Activated T-cell treated with anti-CD3 and anti-CD28 coated beads, Interleukin-2, amount 50 U/mL, for 24 hours (primary cell): Measurements from ENCODE around the gene SIGMAR1.
"Not testable (repeated sequence)": the region's sequence is repeated elsewhere in the genome, so short reads cannot be mapped to it uniquely, and the experiment has no call there.

ENCODE experiments used
- DNase-seq: peaks from one replicate; pipeline ENCODE4 v3.0.0-alpha.2; 2020
- H3K27ac Mint-ChIP-seq: 2 replicates; pipeline ENCODE4 v1.8.0; 2020; ENCODE audit warnings: mild to moderate bottlenecking, mixed read lengths
- H3K27me3 Mint-ChIP-seq: 2 replicates; pipeline ENCODE4 v1.8.0; 2020; ENCODE audit warnings: mixed read lengths
- H3K36me3 Mint-ChIP-seq: 2 replicates; pipeline ENCODE4 v1.8.0; 2020; ENCODE audit warnings: low read depth, mixed read lengths
- H3K4me1 Mint-ChIP-seq: 2 replicates; pipeline ENCODE4 v1.8.0; 2020; ENCODE audit warnings: low read depth, mixed read lengths
- H3K4me3 Mint-ChIP-seq: 2 replicates; pipeline ENCODE4 v1.8.0; 2020; ENCODE audit warnings: mild to moderate bottlenecking, moderate library complexity, mixed read lengths
- H3K9me3 Mint-ChIP-seq: 2 replicates; pipeline ENCODE4 v1.8.0; 2020; ENCODE audit warnings: mixed read lengths

The SIGMAR1 gene

GRCh38 chr9:34648673-34649072 is 11.1 kb upstream of the SIGMAR1 start:
- no peak for DNase-seq
- peaks cover 44% of the 10 kb centered on the region for H3K4me1 Mint-ChIP-seq
- peaks cover 54% of the 10 kb centered on the region for H3K36me3 Mint-ChIP-seq
- peak overlapping the region; percentile 92 for H3K4me3 Mint-ChIP-seq
- peak overlapping the region; percentile 28 for H3K27ac Mint-ChIP-seq
- H3K27me3 Mint-ChIP-seq = no peaks in the 10 kb centered on the region
- H3K9me3 Mint-ChIP-seq = no peaks in the 10 kb centered on the region

GRCh38 chr9:34647651-34648050 is 10.1 kb upstream of the SIGMAR1 start:
- Mint-ChIP-seq H3K9me3 (no peaks in the 10 kb centered on the region), H3K27me3 (no peaks in the 10 kb centered on the region), H3K4me1 (peaks cover 38% of the 10 kb centered on the region), H3K4me3 (peak overlapping the region; percentile 92), H3K27ac (peak overlapping the region; percentile 94), H3K36me3 (peaks cover 54% of the 10 kb centered on the region)
- no peak for DNase-seq

- Mint-ChIP-seq H3K4me3 (peak overlapping the region; percentile 92), H3K4me1 (peaks cover 32% of the 10 kb centered on the region), H3K9me3 (no peaks in the 10 kb centered on the region), H3K36me3 (peaks cover 54% of the 10 kb centered on the region), H3K27ac (peak overlapping the region; percentile 94), H3K27me3 (no peaks in the 10 kb centered on the region)
- DNase-seq = no peak
Measured at GRCh38 chr9:34647084-34647403, 9.5 kb upstream of the SIGMAR1 start.

GRCh38 chr9:34646211-34647083 is 8.9 kb upstream of the SIGMAR1 start, which contains the start of gene GALT:
Gene GALT, plus strand, starts transcription at chr9:34646675. Its CDS starts 30 bp downstream, at chr9:34646705.
- peaks cover 51% of the 10 kb centered on the region for H3K36me3 Mint-ChIP-seq
- no peaks in the 10 kb centered on the region for H3K27me3 Mint-ChIP-seq
- DNase-seq = peak; percentile 99
- peaks cover 29% of the 10 kb centered on the region for H3K4me1 Mint-ChIP-seq
- peak within 1 kb of the TSS; percentile 92 for H3K4me3 Mint-ChIP-seq
- H3K27ac Mint-ChIP-seq = peak within 1 kb of the TSS; percentile 94
- H3K9me3 Mint-ChIP-seq = no peaks in the 10 kb centered on the region

GRCh38 chr9:34644766-34645314 is 7.3 kb upstream of the SIGMAR1 start:
- H3K36me3 Mint-ChIP-seq = peaks cover 35% of the 10 kb centered on the region
- H3K4me3 Mint-ChIP-seq = no peak overlapping the region
- H3K27me3 Mint-ChIP-seq = no peaks in the 10 kb centered on the region
- DNase-seq = no peak
- peaks cover 30% of the 10 kb centered on the region for H3K4me1 Mint-ChIP-seq
- no peaks in the 10 kb centered on the region for H3K9me3 Mint-ChIP-seq
- no peak overlapping the region for H3K27ac Mint-ChIP-seq

GRCh38 chr9:34642679-34643078 is 5.1 kb upstream of the SIGMAR1 start:
- peaks cover 18% of the 10 kb centered on the region for H3K36me3 Mint-ChIP-seq
- H3K27me3 Mint-ChIP-seq = no peaks in the 10 kb centered on the region
- H3K9me3 Mint-ChIP-seq = no peaks in the 10 kb centered on the region
- H3K4me1 Mint-ChIP-seq = peaks cover 29% of the 10 kb centered on the region
- H3K27ac Mint-ChIP-seq = no peak overlapping the region
- no peak overlapping the region for H3K4me3 Mint-ChIP-seq
- no peak for DNase-seq

GRCh38 chr9:34639322-34639721 is 1.7 kb upstream of the SIGMAR1 start:
- not testable (repeated sequence) for DNase-seq, H3K9me3 Mint-ChIP-seq, H3K27ac Mint-ChIP-seq, H3K27me3 Mint-ChIP-seq, H3K4me3 Mint-ChIP-seq
- Mint-ChIP-seq H3K36me3 (peaks cover 32% of the 10 kb centered on the region), H3K4me1 (peaks cover 40% of the 10 kb centered on the region)

GRCh38 chr9:34638138-34638445 is 505 bp upstream of the SIGMAR1 start:
- H3K27ac Mint-ChIP-seq = peak overlapping the region; percentile 93
- no peaks in the 10 kb centered on the region for H3K9me3 Mint-ChIP-seq
- no peaks in the 10 kb centered on the region for H3K27me3 Mint-ChIP-seq
- H3K36me3 Mint-ChIP-seq = peaks cover 37% of the 10 kb centered on the region
- peak overlapping the region; percentile 97 for H3K4me3 Mint-ChIP-seq
- no peak for DNase-seq
- peaks cover 46% of the 10 kb centered on the region for H3K4me1 Mint-ChIP-seq

GRCh38 chr9:34636791-34637355 is 714 bp downstream of the SIGMAR1 start:
- H3K27ac Mint-ChIP-seq = peak overlapping the region; percentile 93
- H3K4me3 Mint-ChIP-seq = peak overlapping the region; percentile 97
- H3K4me1 Mint-ChIP-seq = peaks cover 46% of the 10 kb centered on the region

GRCh38 chr9:34635556-34635955 is 2.0 kb downstream of the SIGMAR1 start:
- peak overlapping the region; percentile 97 for H3K4me3 Mint-ChIP-seq
- H3K27ac Mint-ChIP-seq = peak overlapping the region; percentile 76
- peaks cover 43% of the 10 kb centered on the region for H3K4me1 Mint-ChIP-seq
- peaks cover 37% of the 10 kb centered on the region for H3K36me3 Mint-ChIP-seq
- peaks cover 1% of the 10 kb centered on the region for H3K27me3 Mint-ChIP-seq
- no peaks in the 10 kb centered on the region for H3K9me3 Mint-ChIP-seq
- DNase-seq = no peak

More at GRCh38 chr9:34636791-34637355, 714 bp downstream of the SIGMAR1 start:
- Mint-ChIP-seq H3K27me3 (no peaks in the 10 kb centered on the region), H3K36me3 (peaks cover 37% of the 10 kb centered on the region), H3K9me3 (no peaks in the 10 kb centered on the region)
- DNase-seq = peak; percentile 68

GRCh38 chr9:34634551-34635248 is 2.9 kb downstream of the SIGMAR1 start:
- H3K36me3 Mint-ChIP-seq = peaks cover 37% of the 10 kb centered on the region
- peak overlapping the region; percentile 7 for H3K27ac Mint-ChIP-seq
- peak overlapping the region; percentile 97 for H3K4me3 Mint-ChIP-seq
- H3K9me3 Mint-ChIP-seq = no peaks in the 10 kb centered on the region
- peaks cover 43% of the 10 kb centered on the region for H3K4me1 Mint-ChIP-seq
- no peak for DNase-seq
- H3K27me3 Mint-ChIP-seq = peaks cover 10% of the 10 kb centered on the region

GRCh38 chr9:34633851-34634550 is 3.6 kb downstream of the SIGMAR1 start:
- DNase-seq = peak; percentile 80
- Mint-ChIP-seq H3K27me3 (peaks cover 17% of the 10 kb centered on the region), H3K36me3 (peaks cover 37% of the 10 kb centered on the region), H3K4me3 (no peak overlapping the region), H3K9me3 (no peaks in the 10 kb centered on the region), H3K4me1 (peaks cover 49% of the 10 kb centered on the region), H3K27ac (peak overlapping the region; percentile 6)

GRCh38 chr9:34633166-34633565 is 4.4 kb downstream of the SIGMAR1 start:
- Mint-ChIP-seq H3K27me3 (peaks cover 22% of the 10 kb centered on the region), H3K36me3 (peaks cover 36% of the 10 kb centered on the region), H3K9me3 (no peaks in the 10 kb centered on the region), H3K27ac (no peak overlapping the region), H3K4me1 (peaks cover 45% of the 10 kb centered on the region), H3K4me3 (no peak overlapping the region)
- no peak for DNase-seq
